Rectal smooth muscle tissue (tissue), 1 donor: Measurements from ENCODE around the gene MGMT.

ENCODE experiments used
- H3K27ac ChIP-seq: one replicate; pipeline ENCODE4 v1.7.0; 2013; ENCODE audit warnings: low read depth, low read length, inconsistent platforms
- H3K27me3 ChIP-seq: one replicate; pipeline ENCODE4 v1.7.0; 2013; ENCODE audit warnings: low read length; ENCODE audit not compliant: control insufficient read depth, insufficient read depth
- H3K36me3 ChIP-seq: one replicate; pipeline ENCODE4 v1.7.0; 2013; ENCODE audit warnings: low read length; ENCODE audit not compliant: control insufficient read depth, insufficient read depth
- H3K4me1 ChIP-seq: one replicate; pipeline ENCODE4 v1.7.0; 2013; ENCODE audit warnings: low read length; ENCODE audit not compliant: control insufficient read depth, insufficient read depth
- H3K4me3 ChIP-seq: one replicate; pipeline ENCODE4 v1.7.0; 2013; ENCODE audit warnings: low read length
- H3K9ac ChIP-seq: one replicate; pipeline ENCODE4 v1.7.0; 2013; ENCODE audit warnings: low read length

MGMT gene

DNA sequence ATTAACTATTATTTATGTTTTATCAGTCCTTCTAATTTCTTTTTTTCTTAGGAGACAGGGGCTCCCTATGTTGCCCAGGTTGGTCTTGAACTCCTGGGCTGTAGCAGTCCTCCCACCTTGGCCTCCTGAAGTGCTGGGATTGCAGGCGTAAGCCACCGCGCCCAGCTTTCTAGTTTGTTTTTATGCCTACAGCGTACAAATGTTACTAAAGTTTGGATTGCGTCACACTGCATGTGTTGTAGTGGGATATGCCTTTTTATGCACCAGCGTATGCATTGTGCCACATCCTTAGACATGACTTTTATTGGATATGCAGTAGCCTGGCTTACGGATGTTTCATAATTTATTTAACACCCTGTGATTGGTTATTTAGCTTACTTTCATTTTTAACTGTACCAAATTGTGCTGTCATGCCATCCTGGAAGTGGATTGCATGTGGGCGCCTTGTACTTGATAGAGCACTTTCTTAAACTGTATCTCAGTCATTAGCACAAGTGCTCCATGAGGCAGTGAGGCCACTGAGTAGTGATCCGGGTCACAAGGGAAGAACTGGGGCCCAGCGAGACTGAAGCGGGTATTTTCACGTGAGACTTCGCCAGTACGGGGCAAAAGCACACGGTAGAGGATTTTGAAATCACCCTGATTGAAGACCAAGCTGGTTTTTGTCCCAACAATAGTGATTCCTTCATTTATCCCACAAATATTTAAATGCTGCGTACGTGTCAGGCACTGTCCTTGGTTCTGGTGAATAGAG, 165.0 kb downstream of the MGMT start:
- Histone ChIP-seq H3K4me1 (no peaks in the 10 kb centered on the region), H3K36me3 (no peaks in the 10 kb centered on the region), H3K27me3 (no peaks in the 10 kb centered on the region), H3K4me3 (no peak overlapping the region), H3K9ac (no peak overlapping the region), H3K27ac (no peak overlapping the region)

DNA sequence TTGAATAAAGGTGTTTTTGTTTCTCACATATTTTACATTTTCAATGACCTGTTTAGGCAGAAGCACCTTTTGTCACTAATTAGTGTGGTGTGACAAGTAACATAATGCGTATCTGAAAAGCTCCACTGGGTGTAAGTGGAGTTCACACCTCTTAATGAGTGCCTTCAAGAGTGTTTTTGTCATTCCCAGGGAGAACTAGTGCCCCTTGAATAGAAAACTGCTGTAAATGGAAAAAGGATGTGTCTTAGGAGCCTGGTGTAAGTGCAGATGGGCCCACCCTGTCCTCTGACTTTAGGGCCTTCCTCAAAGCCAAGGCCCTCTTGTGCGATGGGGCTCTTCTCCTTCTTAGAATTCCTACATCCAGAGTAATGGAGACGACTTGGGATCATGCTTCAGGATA, 170.0 kb downstream of the MGMT start:
- Histone ChIP-seq H3K36me3 (no peaks in the 10 kb centered on the region), H3K27ac (no peak overlapping the region)

DNA sequence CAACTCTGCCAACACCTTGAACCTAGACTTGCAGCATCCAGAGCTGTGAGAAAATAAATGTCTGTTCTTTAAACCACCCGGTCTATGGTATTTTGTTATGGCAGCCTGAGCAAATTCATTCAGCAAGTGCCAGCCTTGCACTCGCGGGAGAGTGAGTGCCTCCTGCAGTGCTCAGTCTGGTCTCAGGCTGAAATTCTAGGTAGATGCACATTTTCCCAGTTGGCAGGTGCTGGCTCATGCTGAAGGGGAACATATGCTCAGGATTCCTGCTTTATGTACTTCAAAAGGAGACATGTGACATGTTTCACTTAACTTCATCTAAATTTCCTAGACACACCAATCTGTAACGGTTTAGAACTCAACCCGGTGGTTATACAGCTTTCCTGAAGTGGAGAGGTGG, 170.8 kb downstream of the MGMT start:
- no peaks in the 10 kb centered on the region for H3K27me3 ChIP-seq
- H3K4me3 ChIP-seq, result no peak overlapping the region
- H3K4me1 ChIP-seq, result no peaks in the 10 kb centered on the region
- no peak overlapping the region for H3K27ac ChIP-seq
- H3K36me3 ChIP-seq, result no peaks in the 10 kb centered on the region
- H3K9ac ChIP-seq, result no peak overlapping the region

More for the DNA sequence above, 170.0 kb downstream of the MGMT start:
- no peak overlapping the region for H3K9ac ChIP-seq
- no peaks in the 10 kb centered on the region for H3K27me3 ChIP-seq
- H3K4me1 ChIP-seq, result no peaks in the 10 kb centered on the region
- no peak overlapping the region for H3K4me3 ChIP-seq

DNA sequence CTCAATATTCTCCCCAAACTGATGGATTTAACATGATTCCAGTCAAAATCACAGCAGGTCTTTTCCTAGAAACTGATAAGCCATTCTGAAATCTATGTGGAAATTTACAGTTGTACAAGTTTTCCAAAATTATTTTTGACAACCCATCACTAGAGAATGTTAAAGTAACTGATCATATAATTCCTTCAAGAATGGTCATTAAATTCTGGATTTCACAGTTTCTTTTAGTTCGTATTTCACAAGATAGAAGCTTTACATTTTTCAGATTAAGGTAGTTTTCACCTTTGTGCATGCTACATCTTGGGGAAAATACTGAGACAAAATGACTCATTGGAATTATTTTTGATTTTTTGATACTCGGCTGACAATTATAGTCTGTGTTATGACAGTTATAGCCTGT, 174.3 kb downstream of the MGMT start:
- Histone ChIP-seq H3K36me3 (no peaks in the 10 kb centered on the region), H3K4me3 (no peak overlapping the region), H3K4me1 (no peaks in the 10 kb centered on the region), H3K9ac (no peak overlapping the region), H3K27me3 (no peaks in the 10 kb centered on the region), H3K27ac (no peak overlapping the region)

DNA sequence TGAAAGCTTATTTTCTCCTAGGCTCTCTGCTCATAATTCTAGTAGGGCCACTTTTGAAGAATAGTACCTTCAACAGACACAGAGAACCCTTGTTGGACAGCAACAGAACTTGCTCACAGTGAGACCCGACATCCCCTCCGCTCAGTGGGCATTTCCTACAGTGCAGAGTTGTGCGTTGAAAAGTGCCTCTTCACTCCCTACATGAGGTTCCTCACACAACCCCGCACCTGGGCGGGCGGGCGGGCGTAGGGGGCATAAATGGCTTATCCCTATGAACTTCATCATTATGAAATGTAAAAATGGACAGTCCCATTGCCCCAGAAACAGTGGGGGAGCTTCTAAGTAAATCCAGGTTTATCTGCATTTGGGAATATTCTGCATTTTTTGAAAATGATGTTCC, 174.9 kb downstream of the MGMT start:
- no peak overlapping the region for H3K4me3 ChIP-seq
- H3K4me1 ChIP-seq, result no peaks in the 10 kb centered on the region
- H3K27me3 ChIP-seq, result no peaks in the 10 kb centered on the region
- H3K9ac ChIP-seq, result no peak overlapping the region
- H3K36me3 ChIP-seq, result no peaks in the 10 kb centered on the region
- H3K27ac ChIP-seq, result no peak overlapping the region

DNA sequence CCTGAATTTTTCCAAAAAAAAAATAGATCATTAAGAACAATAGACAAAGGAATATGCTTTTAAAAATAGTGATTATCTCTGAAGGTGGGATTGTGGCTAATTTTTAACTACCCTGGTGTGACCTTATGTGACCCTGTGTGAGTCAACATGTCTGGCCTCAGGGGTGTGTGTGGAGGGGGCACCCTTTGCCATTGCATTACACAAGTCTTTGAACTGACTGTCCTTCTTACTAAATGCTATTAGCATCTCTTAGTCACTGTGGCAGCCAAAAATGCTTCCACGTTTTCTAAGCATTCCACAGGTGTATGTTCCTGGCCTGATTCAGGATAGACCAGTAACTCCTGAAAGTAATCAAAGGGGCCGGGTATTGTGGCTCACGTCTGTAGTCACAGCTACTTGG, 175.4 kb downstream of the MGMT start:
- Histone ChIP-seq H3K9ac (no peak overlapping the region), H3K4me3 (no peak overlapping the region), H3K27me3 (no peaks in the 10 kb centered on the region), H3K4me1 (no peaks in the 10 kb centered on the region), H3K27ac (no peak overlapping the region), H3K36me3 (no peaks in the 10 kb centered on the region)

DNA sequence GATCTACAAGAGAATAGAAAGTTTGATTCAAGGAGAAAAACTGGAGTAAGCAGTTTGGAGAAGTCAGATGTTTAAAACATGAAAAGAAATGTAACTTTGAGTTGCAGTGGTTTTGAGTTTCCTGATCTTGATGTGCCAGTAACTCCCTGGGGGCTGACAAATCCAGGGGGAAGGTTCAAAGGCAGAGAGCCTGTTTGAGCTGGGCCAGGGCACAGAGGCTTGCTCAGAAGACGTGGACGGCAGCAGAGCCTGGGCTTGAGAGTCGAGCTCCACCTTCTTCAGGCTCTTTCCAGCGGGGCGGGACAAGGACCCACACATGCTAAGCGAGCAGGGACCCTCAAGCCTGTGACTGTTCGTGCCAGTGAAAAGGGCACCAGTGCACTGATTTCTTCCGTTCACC, 176.2 kb downstream of the MGMT start:
- H3K27ac ChIP-seq, result no peak overlapping the region
- H3K4me1 ChIP-seq, result no peaks in the 10 kb centered on the region
- no peak overlapping the region for H3K4me3 ChIP-seq
- H3K9ac ChIP-seq, result no peak overlapping the region
- H3K27me3 ChIP-seq, result no peaks in the 10 kb centered on the region
- H3K36me3 ChIP-seq, result no peaks in the 10 kb centered on the region

DNA sequence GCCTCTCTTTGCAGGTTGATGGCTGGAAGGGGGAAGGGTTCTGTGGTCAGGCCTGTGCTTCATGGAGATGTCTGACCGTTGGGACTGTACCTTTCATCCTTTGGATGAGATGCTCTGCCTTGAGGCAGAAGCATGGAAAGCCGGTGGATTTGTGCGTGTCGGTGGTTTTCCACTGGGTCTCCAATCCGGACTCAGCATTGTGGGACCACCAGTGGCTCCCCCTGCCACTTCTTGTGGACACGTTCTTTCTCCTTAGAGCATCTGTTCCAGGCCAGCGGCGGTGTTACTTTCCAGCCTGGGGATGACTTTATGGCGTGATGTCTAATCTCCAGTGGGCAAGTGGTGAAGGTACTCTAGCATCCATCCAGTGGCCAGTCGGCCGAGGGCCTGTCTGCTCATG, 178.4 kb downstream of the MGMT start:
- no peak overlapping the region for H3K9ac ChIP-seq

DNA sequence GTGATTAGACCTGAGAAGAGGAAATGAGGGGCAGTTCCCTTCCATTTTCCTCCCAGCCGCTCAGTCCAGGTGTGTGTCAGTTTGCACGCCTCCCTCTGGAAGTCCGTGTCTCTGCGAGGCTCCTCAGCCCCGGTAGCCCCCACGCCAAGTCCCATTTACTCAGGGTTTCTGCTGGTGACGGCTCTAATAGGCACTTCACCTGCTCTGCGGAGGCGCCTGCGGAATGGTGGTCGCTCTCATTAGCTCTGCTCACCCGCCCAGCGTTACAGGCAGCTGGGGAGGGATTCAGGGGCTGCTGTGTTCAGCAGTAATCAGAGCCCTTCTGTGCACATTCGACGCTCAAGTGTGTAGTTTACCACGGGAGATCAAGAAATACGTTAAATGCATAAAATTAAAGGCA, 179.9 kb downstream of the MGMT start:
- no peaks in the 10 kb centered on the region for H3K36me3 ChIP-seq
- H3K27ac ChIP-seq, result no peak overlapping the region
- H3K9ac ChIP-seq, result no peak overlapping the region
- no peak overlapping the region for H3K4me3 ChIP-seq
- H3K4me1 ChIP-seq, result no peaks in the 10 kb centered on the region
- H3K27me3 ChIP-seq, result no peaks in the 10 kb centered on the region

More for the DNA sequence above, 178.4 kb downstream of the MGMT start:
- Histone ChIP-seq H3K4me3 (no peak overlapping the region), H3K27me3 (no peaks in the 10 kb centered on the region), H3K27ac (no peak overlapping the region), H3K4me1 (no peaks in the 10 kb centered on the region), H3K36me3 (no peaks in the 10 kb centered on the region)

DNA sequence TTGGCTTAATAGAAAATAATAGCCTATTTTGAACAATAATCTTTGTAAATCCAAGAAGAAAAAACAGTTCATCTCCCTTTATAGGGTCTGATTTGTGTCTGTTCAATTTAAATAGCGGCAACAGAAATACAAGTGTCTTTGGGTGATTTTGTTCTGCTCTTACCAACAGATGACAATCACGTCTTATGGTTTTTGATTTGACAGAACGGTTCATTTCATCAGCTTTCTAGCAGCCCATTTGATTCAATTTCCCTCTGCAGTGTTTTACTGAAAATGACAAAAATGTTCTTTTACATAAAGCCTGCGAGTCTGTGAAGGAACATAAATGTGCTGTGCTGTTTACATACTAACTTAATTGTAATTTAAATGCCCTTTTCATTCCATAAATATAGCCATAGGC, 180.5 kb downstream of the MGMT start:
- Histone ChIP-seq H3K36me3 (no peaks in the 10 kb centered on the region), H3K27me3 (no peaks in the 10 kb centered on the region), H3K4me1 (no peaks in the 10 kb centered on the region), H3K4me3 (no peak overlapping the region), H3K27ac (no peak overlapping the region), H3K9ac (no peak overlapping the region)

DNA sequence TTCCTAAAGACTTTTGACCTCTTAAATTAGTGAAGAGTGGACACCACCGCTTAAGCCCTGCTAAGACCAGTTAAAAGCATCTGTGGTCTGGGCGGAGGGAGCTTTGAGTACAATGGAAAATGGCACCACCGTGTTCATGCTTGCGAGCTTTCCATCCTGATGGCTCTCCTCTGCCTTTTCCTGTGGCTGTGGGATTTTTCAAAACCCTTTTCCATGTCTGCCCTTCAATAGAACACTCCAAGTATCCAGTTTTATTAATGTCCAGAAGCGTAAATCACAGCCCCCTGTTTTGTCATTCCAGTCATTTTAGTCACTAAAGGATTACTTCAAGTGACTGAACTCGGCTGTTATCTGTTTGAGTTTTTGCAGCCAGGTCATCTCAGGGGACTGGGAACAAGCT, 181.8 kb downstream of the MGMT start:
- Histone ChIP-seq H3K27ac (no peak overlapping the region), H3K9ac (no peak overlapping the region), H3K27me3 (no peaks in the 10 kb centered on the region), H3K4me3 (no peak overlapping the region), H3K4me1 (no peaks in the 10 kb centered on the region), H3K36me3 (no peaks in the 10 kb centered on the region)

DNA sequence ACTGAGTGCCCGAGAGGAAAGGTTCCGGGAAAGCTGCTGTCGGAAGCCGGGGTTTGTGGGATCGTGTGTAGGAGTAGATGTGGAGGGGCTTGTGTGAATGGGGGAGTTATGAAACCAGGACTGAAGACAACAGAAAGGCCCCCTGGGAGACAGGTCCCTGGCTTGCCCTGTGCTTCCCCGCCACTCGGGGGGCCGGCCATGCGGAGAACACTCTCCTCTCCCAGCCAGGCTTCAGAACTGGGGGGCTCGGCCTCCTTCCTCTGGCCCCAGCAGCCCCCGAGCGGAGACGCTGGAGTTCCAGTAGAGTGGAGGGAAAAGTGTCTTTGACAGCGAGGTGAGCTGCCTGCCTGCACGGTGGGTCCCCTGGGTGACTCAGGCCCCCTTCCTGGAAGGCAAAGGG, 185.0 kb downstream of the MGMT start:
- Histone ChIP-seq H3K27me3 (no peaks in the 10 kb centered on the region), H3K9ac (no peak overlapping the region), H3K27ac (no peak overlapping the region), H3K4me3 (no peak overlapping the region), H3K36me3 (no peaks in the 10 kb centered on the region), H3K4me1 (no peaks in the 10 kb centered on the region)

DNA sequence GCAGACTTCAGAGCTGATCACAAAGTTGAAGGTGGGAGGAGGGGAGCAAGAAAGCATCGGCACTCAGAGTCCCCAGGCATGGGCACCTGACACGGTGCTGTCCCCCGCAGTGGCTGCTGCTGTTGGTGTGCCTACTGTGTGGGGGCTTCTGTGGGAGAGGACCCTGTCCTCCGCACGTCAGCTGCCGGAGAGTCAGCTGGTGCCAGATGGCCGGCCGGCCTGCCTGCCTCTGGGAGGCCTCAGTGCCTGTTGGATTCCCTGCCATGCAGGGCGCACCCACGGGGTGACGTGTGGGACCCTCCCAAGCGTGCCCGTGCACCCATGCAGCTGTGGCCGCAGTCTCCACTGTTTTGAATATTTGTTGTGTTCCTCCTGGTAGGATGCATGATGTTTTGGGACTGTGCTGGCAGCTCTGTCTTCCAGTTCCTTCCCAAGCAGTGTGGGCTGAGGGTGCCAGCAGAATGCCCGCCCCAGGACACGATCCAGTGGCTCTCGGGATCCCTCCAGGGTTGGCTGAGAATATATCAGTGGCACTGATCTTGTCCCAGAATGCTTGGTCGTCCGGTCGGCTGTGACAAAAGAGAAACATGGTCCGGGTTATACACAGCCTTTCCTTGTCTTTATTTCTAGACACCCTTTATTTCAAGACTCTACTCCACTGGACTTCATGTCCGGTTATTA, 185.6 kb downstream of the MGMT start:
- no peak overlapping the region for H3K27ac ChIP-seq

More for the DNA sequence above, 185.6 kb downstream of the MGMT start:
- H3K27me3 ChIP-seq, result no peaks in the 10 kb centered on the region
- no peaks in the 10 kb centered on the region for H3K36me3 ChIP-seq
- no peaks in the 10 kb centered on the region for H3K4me1 ChIP-seq
- H3K9ac ChIP-seq, result no peak overlapping the region
- H3K4me3 ChIP-seq, result no peak overlapping the region
